ENCODE data around the gene OPALIN. TPM values are rescaled to one million over a fixed set of nuclear protein-coding genes. Genes with fewer than 3 reads are reported as not detected.

OPALIN gene
- total and polyA plus RNA-seq, 2 donors (not counting 3 experiments of a cell fraction or from before 2014, with no cell fraction given) = not detected

GRCh38 chr10:96374004-96374403 is 15.2 kb upstream of the OPALIN start:
- FAIRE-seq = no peak
- Histone ChIP-seq H3K9me3 (replicated peaks; ENCODE audit: control insufficient read depth, insufficient read depth, low read length) (no peaks in the 10 kb centered on the region), H2AFZ (ENCODE audit: low read depth, low read length) (no peak overlapping the region), H3K79me2 (ENCODE audit: control insufficient read depth, insufficient read depth, low read length) (no peaks in the 10 kb centered on the region), H4K20me1 (replicated peaks; ENCODE audit: control insufficient read depth, extremely low read depth, insufficient read depth, low read length) (no peaks in the 10 kb centered on the region), H3K27ac (ENCODE audit: insufficient read depth, low read depth, low read length) (no peak overlapping the region), H3K36me3 (ENCODE audit: control insufficient read depth in 2 of 2, extremely low read depth in 1 of 2, insufficient read depth in 2 of 2, low read length in 2 of 2) (no peaks in the 10 kb centered on the region), H3K4me2 (ENCODE audit: insufficient read depth, low read length) (no peak overlapping the region), H3K4me1 (ENCODE audit: control insufficient read depth, extremely low read depth, insufficient read depth, low read length) (no peaks in the 10 kb centered on the region), H3K4me3 (replicated peaks in 1 of 3; ENCODE audit: insufficient read depth in 1 of 3, low read depth in 1 of 3, low read length in 3 of 3) (no peak overlapping the region), H3K9ac (replicated peaks; ENCODE audit: extremely low read depth, insufficient read depth, low read length) (no peak overlapping the region), H3K27me3 (ENCODE audit: control insufficient read depth in 2 of 2, insufficient read depth in 2 of 2, low read length in 2 of 2) (peaks cover 0 to 2% of the 10 kb centered on the region in 2 experiments), H3K9me1 (replicated peaks; ENCODE audit: control insufficient read depth, extremely low read depth, insufficient read depth, low read length) (no peaks in the 10 kb centered on the region)
- DNase-seq (ENCODE audit: low read depth, low spot score) = no peak
- dilution Hi-C loops (cut with MboI; ENCODE audit: extremely low pct_ligation_motif_present, low sequenced_read_pairs) (no loop called here), intact Hi-C loops (cut with micrococcal nuclease) (loop anchor here (2.0 kb wide), 1 partner anchor 183 kb away; no protein-coding TSS in a partner anchor)
- POLR2A ChIA-PET = no interaction called here
- no peak for TF ChIP-seq FOS (IDR thresholded peaks at IDR 0.05; ENCODE audit: borderline replicate concordance, insufficient read depth, low read length)
- TF ChIP-seq JUN (IDR thresholded peaks at IDR 0.05; ENCODE audit: borderline replicate concordance, insufficient read depth, insufficient read length, low read depth) = no peak
- no peak for TF ChIP-seq MAX (IDR thresholded peaks at IDR 0.05; ENCODE audit: insufficient read depth, insufficient read length)
- TF ChIP-seq GATA2 (IDR thresholded peaks at IDR 0.05; ENCODE audit: insufficient read depth, insufficient read length, low read depth, low read length) = no peak
- no peak for TF ChIP-seq POLR2A (IDR thresholded peaks at IDR 0.05; ENCODE audit: low read depth, low read length)
- no peak for TF ChIP-seq EZH2 (IDR thresholded peaks at IDR 0.05; ENCODE audit: borderline replicate concordance, low read depth, low read length, severe bottlenecking)
- TF ChIP-seq CTCF (IDR thresholded peaks at IDR 0.05; ENCODE audit: extremely low read depth in 1 of 2, insufficient read depth in 1 of 2, low read depth in 1 of 2, low read length in 2 of 2) = no peak
- no peak for TF ChIP-seq MYC (IDR thresholded peaks at IDR 0.05; ENCODE audit: low read depth, low read length)
- no peak for TF ChIP-seq POLR2AphosphoS5 (IDR thresholded peaks at IDR 0.05; ENCODE audit: insufficient read depth, low read depth, low read length)
- BruUV-seq (replicated peaks) = no TSS peak
- CTCF ChIA-PET = interaction anchor here (1.1 to 2.7 kb wide), 6 partner anchors 9 to 836 kb away, joined by 3 to 17 read pairs (median 4); partner anchors contain the start of gene TCTN3

Data from endothelial cell of umbilical vein (primary cell).